Astrocyte (in vitro differentiated cells and primary cell): Measurements from ENCODE around the gene CNTNAP2. TPM values are rescaled to one million over a fixed set of nuclear protein-coding genes. Genes with fewer than 3 reads are reported as not detected.

Experiments used
- DNase-seq: peaks from one replicate; pipeline ENCODE4 v3.0.0-alpha.2; 2010; ENCODE audit warnings: low read depth
- FAIRE-seq: peaks from 2 replicates; lab custom pipeline; 2011; peaks lifted over from hg19 to GRCh38; lab: Jason Lieb, UNC
- H2AFZ ChIP-seq: 2 replicates; pipeline ENCODE4 v1.6.0; 2012; ENCODE audit warnings: low read depth, low read length, inconsistent platforms
- H3K27ac ChIP-seq: 2 replicates; pipeline ENCODE4 v1.5.1; 2011; ENCODE audit warnings: low read depth, low read length, inconsistent platforms
- H3K27me3 ChIP-seq: 2 replicates; pipeline ENCODE4 v1.6.0; 2011; ENCODE audit warnings: low read length, inconsistent platforms; ENCODE audit not compliant: insufficient read depth
- H3K36me3 ChIP-seq: 2 replicates; pipeline ENCODE4 v1.5.1; 2011; ENCODE audit warnings: low read length, inconsistent platforms; ENCODE audit not compliant: insufficient read depth
- H3K4me1 ChIP-seq: 2 replicates; pipeline ENCODE4 v1.5.1; 2011; ENCODE audit warnings: low read length, inconsistent platforms; ENCODE audit not compliant: insufficient read depth
- H3K4me2 ChIP-seq: 2 replicates; pipeline ENCODE4 v1.6.0; 2012; ENCODE audit warnings: low read length, inconsistent platforms
- H3K4me3 ChIP-seq: 2 replicates; pipeline ENCODE4 v1.5.1; 2011; ENCODE audit warnings: low read depth, mild to moderate bottlenecking, low read length, inconsistent platforms; ENCODE audit not compliant: insufficient read depth
- H3K79me2 ChIP-seq: 2 replicates; pipeline ENCODE4 v1.6.0; 2012; ENCODE audit warnings: mild to moderate bottlenecking, low read length, inconsistent platforms; ENCODE audit not compliant: insufficient read depth
- H3K9ac ChIP-seq: 2 replicates; pipeline ENCODE4 v1.6.0; 2012; ENCODE audit warnings: mild to moderate bottlenecking, low read length, inconsistent platforms
- H3K9me3 ChIP-seq: 2 replicates; pipeline ENCODE4 v1.5.1; 2012; ENCODE audit warnings: low read depth, mild to moderate bottlenecking, low read length, inconsistent platforms; ENCODE audit not compliant: insufficient read depth
- H4K20me1 ChIP-seq: 2 replicates; pipeline ENCODE4 v1.6.0; 2012; ENCODE audit warnings: low read length, inconsistent platforms; ENCODE audit not compliant: insufficient read depth
- H3K27ac Mint-ChIP-seq: one replicate; pipeline ENCODE4 v1.8.0; 2021; ENCODE audit warnings: mild to moderate bottlenecking, mixed read lengths; ENCODE audit not compliant: unreplicated experiment
- H3K27me3 Mint-ChIP-seq: one replicate; pipeline ENCODE4 v1.8.0; 2021; ENCODE audit warnings: low read depth, mixed read lengths; ENCODE audit not compliant: unreplicated experiment
- H3K36me3 Mint-ChIP-seq: one replicate; pipeline ENCODE4 v1.8.0; 2021; ENCODE audit warnings: low read depth, mixed read lengths; ENCODE audit not compliant: unreplicated experiment
- H3K4me1 Mint-ChIP-seq: one replicate; pipeline ENCODE4 v1.8.0; 2021; ENCODE audit warnings: low read depth, mixed read lengths; ENCODE audit not compliant: unreplicated experiment
- H3K4me3 Mint-ChIP-seq: one replicate; pipeline ENCODE4 v1.8.0; 2021; ENCODE audit warnings: mild to moderate bottlenecking, moderate library complexity, mixed read lengths; ENCODE audit not compliant: unreplicated experiment
- H3K9me3 Mint-ChIP-seq: one replicate; pipeline ENCODE4 v1.8.0; 2021; ENCODE audit warnings: mild to moderate bottlenecking, mixed read lengths; ENCODE audit not compliant: unreplicated experiment
- CTCF ChIP-seq: IDR thresholded peaks from 2 replicates; pipeline ENCODE4 v1.5.1; 2011; ENCODE audit warnings: low read depth, mild to moderate bottlenecking, inconsistent platforms, low read length, moderate library complexity; ENCODE audit not compliant: insufficient read depth
- EZH2 ChIP-seq: IDR thresholded peaks from 2 replicates; pipeline ENCODE4 v1.6.1; 2012; ENCODE audit warnings: mild to moderate bottlenecking, low read length, inconsistent platforms; ENCODE audit not compliant: insufficient read depth
- total RNA-seq: library from RNA; stranded (reverse); gene quantifications from 2 replicates; pipeline ENCODE4 v1.2.1, GENCODE V29; 2021

CNTNAP2 gene
- total RNA-seq, 1 donor from 2014 or later, result 20.0 TPM

- no peak overlapping the region for H3K27ac Mint-ChIP-seq
- H3K4me2 ChIP-seq, result no peak overlapping the region
- H2AFZ ChIP-seq, result no peak overlapping the region
- H3K4me1 ChIP-seq, result no peaks in the 10 kb centered on the region
- H3K9ac ChIP-seq, result no peak overlapping the region
- H3K27me3 ChIP-seq, result no peaks in the 10 kb centered on the region
- H4K20me1 ChIP-seq, result no peaks in the 10 kb centered on the region
- no peaks in the 10 kb centered on the region for H3K36me3 Mint-ChIP-seq
- no peak overlapping the region for H3K27ac ChIP-seq
- H3K9me3 Mint-ChIP-seq, result no peaks in the 10 kb centered on the region
- FAIRE-seq (no peak), DNase-seq (no peak)
- H3K4me3 ChIP-seq, result no peak overlapping the region
- H3K79me2 ChIP-seq, result no peaks in the 10 kb centered on the region
- peaks cover 3% of the 10 kb centered on the region for H3K27me3 Mint-ChIP-seq
- H3K36me3 ChIP-seq, result no peaks in the 10 kb centered on the region
- TF ChIP-seq EZH2, result no peak
- no peaks in the 10 kb centered on the region for H3K9me3 ChIP-seq
- H3K4me1 Mint-ChIP-seq, result peaks cover 10% of the 10 kb centered on the region
- H3K4me3 Mint-ChIP-seq, result no peak overlapping the region
Observed at GRCh38 chr7:148161776-148162175, 2045.2 kb downstream of the CNTNAP2 start.

- Mint-ChIP-seq H3K9me3 (no peaks in the 10 kb centered on the region), H3K27ac (no peak overlapping the region), H3K36me3 (no peaks in the 10 kb centered on the region), H3K4me1 (peaks cover 7% of the 10 kb centered on the region), H3K27me3 (peaks cover 3% of the 10 kb centered on the region), H3K4me3 (no peak overlapping the region)
- no peak overlapping the region for H3K4me3 ChIP-seq
- H3K4me2 ChIP-seq, result no peak overlapping the region
- no peaks in the 10 kb centered on the region for H3K27me3 ChIP-seq
- H3K9ac ChIP-seq, result no peak overlapping the region
- no peaks in the 10 kb centered on the region for H3K36me3 ChIP-seq
- no peaks in the 10 kb centered on the region for H4K20me1 ChIP-seq
- no peaks in the 10 kb centered on the region for H3K9me3 ChIP-seq
- no peak for TF ChIP-seq CTCF
- no peak for TF ChIP-seq EZH2
- no peaks in the 10 kb centered on the region for H3K4me1 ChIP-seq
- no peak overlapping the region for H2AFZ ChIP-seq
- no peak for FAIRE-seq
- no peak overlapping the region for H3K27ac ChIP-seq
- H3K79me2 ChIP-seq, result no peaks in the 10 kb centered on the region
- DNase-seq, result no peak
Observed at GRCh38 chr7:148162808-148163207, 2046.2 kb downstream of the CNTNAP2 start.

GRCh38 chr7:148163246-148163645 lies 2046.6 kb downstream of the CNTNAP2 start:
- H3K4me3 Mint-ChIP-seq, result no peak overlapping the region
- no peaks in the 10 kb centered on the region for H3K36me3 Mint-ChIP-seq
- no peak overlapping the region for H3K27ac Mint-ChIP-seq
- no peaks in the 10 kb centered on the region for H3K9me3 Mint-ChIP-seq
- Histone ChIP-seq H3K27ac (no peak overlapping the region), H3K79me2 (no peaks in the 10 kb centered on the region), H3K9me3 (no peaks in the 10 kb centered on the region), H3K9ac (no peak overlapping the region), H3K4me3 (no peak overlapping the region), H4K20me1 (no peaks in the 10 kb centered on the region), H3K27me3 (no peaks in the 10 kb centered on the region), H3K36me3 (no peaks in the 10 kb centered on the region), H3K4me1 (no peaks in the 10 kb centered on the region), H2AFZ (no peak overlapping the region), H3K4me2 (no peak overlapping the region)
- H3K27me3 Mint-ChIP-seq, result peaks cover 3% of the 10 kb centered on the region
- no peak for DNase-seq
- no peak for FAIRE-seq
- TF ChIP-seq CTCF (no peak), EZH2 (no peak)
- peaks cover 7% of the 10 kb centered on the region for H3K4me1 Mint-ChIP-seq
